Activated CD4-positive, alpha-beta T cell treated with anti-CD3 and anti-CD28 coated beads, Interleukin-2, Interleukin-4, amounts not matched to agents 100 ng/mL and 50 ng/mL, durations not matched to agents 16 hours and 8 hours (primary cell): ENCODE data around the gene PTPRN2.

ENCODE experiments used
- DNase-seq: peaks from one replicate; pipeline ENCODE4 v3.0.0-alpha.2; 2020; ENCODE audit warnings: low spot score

PTPRN2 gene

GRCh38 chr7:157529768-157530560 is 1057.7 kb downstream of the PTPRN2 start:
- DNase-seq = no peak

GRCh38 chr7:157528785-157529341 is 1058.8 kb downstream of the PTPRN2 start:
- DNase-seq = no peak

GRCh38 chr7:157527686-157528085 is 1059.9 kb downstream of the PTPRN2 start:
- DNase-seq = no peak

GRCh38 chr7:157526913-157527634 is 1060.5 kb downstream of the PTPRN2 start:
- no peak for DNase-seq

GRCh38 chr7:157526005-157526912 is 1061.4 kb downstream of the PTPRN2 start:
- no peak for DNase-seq

GRCh38 chr7:157525491-157525915 is 1062.1 kb downstream of the PTPRN2 start:
- no peak for DNase-seq

GRCh38 chr7:157524731-157525130 is 1062.9 kb downstream of the PTPRN2 start:
- no peak for DNase-seq

GRCh38 chr7:157523766-157524421 is 1063.7 kb downstream of the PTPRN2 start:
- DNase-seq = no peak

- no peak for DNase-seq
These were observed 1064.3 kb downstream of the PTPRN2 start for GRCh38 chr7:157523371-157523765.

GRCh38 chr7:157522954-157523353 is 1064.7 kb downstream of the PTPRN2 start:
- DNase-seq = no peak

- DNase-seq = no peak
These were observed 1065.4 kb downstream of the PTPRN2 start for GRCh38 chr7:157522189-157522588.

GRCh38 chr7:157521752-157522151 is 1065.9 kb downstream of the PTPRN2 start:
- DNase-seq = no peak

GRCh38 chr7:157521061-157521731 is 1066.4 kb downstream of the PTPRN2 start:
- no peak for DNase-seq

GRCh38 chr7:157520249-157520648 is 1067.4 kb downstream of the PTPRN2 start:
- DNase-seq = no peak

- DNase-seq = no peak
These were observed 1067.8 kb downstream of the PTPRN2 start for GRCh38 chr7:157519798-157520244.

GRCh38 chr7:157519246-157519645 is 1068.4 kb downstream of the PTPRN2 start:
- no peak for DNase-seq

GRCh38 chr7:157518514-157519175 is 1069.0 kb downstream of the PTPRN2 start:
- no peak for DNase-seq

GRCh38 chr7:157517782-157518513 is 1069.7 kb downstream of the PTPRN2 start:
- no peak for DNase-seq
